ENCODE data around the gene KCNMB1. TPM values are rescaled to one million over a fixed set of nuclear protein-coding genes. Genes with fewer than 3 reads are reported as not detected.

KCNMB1 gene
- total and polyA plus RNA-seq, 4 donors: 1.4 to 5.2 (median 2.3) TPM

GRCh38 chr5:170408877-170409660, 19.9 kb upstream of the KCNMB1 start:
- Histone ChIP-seq H3K27ac (ENCODE audit: low read depth in 1 of 2, low read length in 1 of 2) (no peak overlapping the region), H3K4me3 (no peak overlapping the region), H3K9me3 (ENCODE audit: control insufficient read depth in 4 of 4, insufficient read depth in 3 of 4, low read length in 3 of 4) (peaks cover 0 to 3% (median 0%) of the 10 kb centered on the region in 4 donors), H3K36me3 (ENCODE audit: control insufficient read depth in 4 of 4, insufficient read depth in 4 of 4, low read length in 4 of 4) (no peaks in the 10 kb centered on the region), H3K27me3 (ENCODE audit: control insufficient read depth in 3 of 3, insufficient read depth in 3 of 3, low read length in 2 of 3) (no peaks in the 10 kb centered on the region), H3K9ac (ENCODE audit: insufficient read depth in 1 of 2, low read length in 2 of 2) (no peak overlapping the region), H3K4me1 (ENCODE audit: control insufficient read depth in 5 of 5, insufficient read depth in 5 of 5, low read length in 5 of 5) (no peaks in the 10 kb centered on the region)
- TF ChIP-seq, protein P1, sequence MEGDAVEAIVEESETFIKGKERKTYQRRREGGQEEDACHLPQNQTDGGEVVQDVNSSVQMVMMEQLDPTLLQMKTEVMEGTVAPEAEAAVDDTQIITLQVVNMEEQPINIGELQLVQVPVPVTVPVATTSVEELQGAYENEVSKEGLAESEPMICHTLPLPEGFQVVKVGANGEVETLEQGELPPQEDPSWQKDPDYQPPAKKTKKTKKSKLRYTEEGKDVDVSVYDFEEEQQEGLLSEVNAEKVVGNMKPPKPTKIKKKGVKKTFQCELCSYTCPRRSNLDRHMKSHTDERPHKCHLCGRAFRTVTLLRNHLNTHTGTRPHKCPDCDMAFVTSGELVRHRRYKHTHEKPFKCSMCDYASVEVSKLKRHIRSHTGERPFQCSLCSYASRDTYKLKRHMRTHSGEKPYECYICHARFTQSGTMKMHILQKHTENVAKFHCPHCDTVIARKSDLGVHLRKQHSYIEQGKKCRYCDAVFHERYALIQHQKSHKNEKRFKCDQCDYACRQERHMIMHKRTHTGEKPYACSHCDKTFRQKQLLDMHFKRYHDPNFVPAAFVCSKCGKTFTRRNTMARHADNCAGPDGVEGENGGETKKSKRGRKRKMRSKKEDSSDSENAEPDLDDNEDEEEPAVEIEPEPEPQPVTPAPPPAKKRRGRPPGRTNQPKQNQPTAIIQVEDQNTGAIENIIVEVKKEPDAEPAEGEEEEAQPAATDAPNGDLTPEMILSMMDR (IDR thresholded peaks at IDR 0.05; ENCODE audit: control extremely low read depth, extremely low read depth): no peak
- WGBS, 2 donors: 82% methylated on average over 7 of the region's 7 CpGs
- DNase-seq (no peak), ATAC-seq (ENCODE audit: insufficient read depth, low FRiP score) (no peak)

- no peak overlapping the region for H3K9ac ChIP-seq (ENCODE audit: insufficient read depth in 1 of 2, low read length in 2 of 2)
- TF ChIP-seq, protein P1 (IDR thresholded peaks at IDR 0.05; ENCODE audit: control extremely low read depth, extremely low read depth): no peak
- no peaks in the 10 kb centered on the region for H3K4me1 ChIP-seq (ENCODE audit: control insufficient read depth in 5 of 5, insufficient read depth in 5 of 5, low read length in 5 of 5)
- no peaks in the 10 kb centered on the region for H3K27me3 ChIP-seq (ENCODE audit: control insufficient read depth in 3 of 3, insufficient read depth in 3 of 3, low read length in 2 of 3)
- WGBS, 2 donors: 61 to 72% methylated on average over 6 of the region's 6 CpGs
- H3K9me3 ChIP-seq (ENCODE audit: control insufficient read depth in 4 of 4, insufficient read depth in 3 of 4, low read length in 3 of 4): peaks cover 0 to 3% (median 0%) of the 10 kb centered on the region in 4 donors
- DNase-seq: no peak
- H3K27ac ChIP-seq (ENCODE audit: low read depth in 1 of 2, low read length in 1 of 2): no peak overlapping the region
- ATAC-seq (ENCODE audit: insufficient read depth, low FRiP score): no peak
- H3K36me3 ChIP-seq (ENCODE audit: control insufficient read depth in 4 of 4, insufficient read depth in 4 of 4, low read length in 4 of 4): no peaks in the 10 kb centered on the region
- no peak overlapping the region for H3K4me3 ChIP-seq
Measured at GRCh38 chr5:170408226-170408625, 19.1 kb upstream of the KCNMB1 start.

- Histone ChIP-seq H3K4me1 (ENCODE audit: control insufficient read depth in 5 of 5, insufficient read depth in 5 of 5, low read length in 5 of 5) (no peaks in the 10 kb centered on the region), H3K4me3 (no peak overlapping the region), H3K9me3 (ENCODE audit: control insufficient read depth in 4 of 4, insufficient read depth in 3 of 4, low read length in 3 of 4) (peaks cover 0 to 3% (median 0%) of the 10 kb centered on the region in 4 donors), H3K27ac (ENCODE audit: low read depth in 1 of 2, low read length in 1 of 2) (no peak overlapping the region), H3K36me3 (ENCODE audit: control insufficient read depth in 4 of 4, insufficient read depth in 4 of 4, low read length in 4 of 4) (no peaks in the 10 kb centered on the region), H3K27me3 (ENCODE audit: control insufficient read depth in 3 of 3, insufficient read depth in 3 of 3, low read length in 2 of 3) (no peaks in the 10 kb centered on the region), H3K9ac (ENCODE audit: insufficient read depth in 1 of 2, low read length in 2 of 2) (no peak overlapping the region)
- TF ChIP-seq, protein P1 (IDR thresholded peaks at IDR 0.05; ENCODE audit: control extremely low read depth, extremely low read depth): no peak
- ATAC-seq (ENCODE audit: insufficient read depth, low FRiP score) (no peak), DNase-seq (no peak)
- 66 to 76% methylated on average over 6 of the region's 6 CpGs for WGBS, 2 donors
Measured at GRCh38 chr5:170407062-170407461, 17.9 kb upstream of the KCNMB1 start.
